Measurements from ENCODE around the gene CLEC19A. TPM values are rescaled to one million over a fixed set of nuclear protein-coding genes. Genes with fewer than 3 reads are reported as not detected.
"Not testable (repeated sequence)": the region's sequence is repeated elsewhere in the genome, so short reads cannot be mapped to it uniquely, and the experiment has no call there.

Gene CLEC19A
- polyA plus RNA-seq, 1 donor = 0.05 TPM

DNA sequence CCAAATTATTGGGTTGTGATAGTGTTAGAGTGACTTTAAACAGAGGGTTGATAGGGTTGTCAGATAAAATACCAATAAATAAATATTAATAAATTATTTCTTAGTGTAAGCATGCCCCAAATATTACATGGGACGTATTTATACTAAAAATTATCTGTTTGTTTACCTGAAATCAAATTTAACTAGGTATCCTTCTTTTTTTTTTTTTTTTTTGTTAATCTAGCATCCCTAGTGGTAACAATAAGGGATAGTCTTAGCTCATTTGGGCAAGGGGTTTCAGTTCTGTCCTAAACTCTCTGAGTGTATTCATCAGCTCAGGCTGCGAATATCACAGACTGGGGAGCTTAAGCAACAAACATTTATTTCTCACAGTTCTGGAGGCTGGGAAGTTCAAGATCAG lies 1.3 kb downstream of the CLEC19A start:
- no peak for DNase-seq

DNA sequence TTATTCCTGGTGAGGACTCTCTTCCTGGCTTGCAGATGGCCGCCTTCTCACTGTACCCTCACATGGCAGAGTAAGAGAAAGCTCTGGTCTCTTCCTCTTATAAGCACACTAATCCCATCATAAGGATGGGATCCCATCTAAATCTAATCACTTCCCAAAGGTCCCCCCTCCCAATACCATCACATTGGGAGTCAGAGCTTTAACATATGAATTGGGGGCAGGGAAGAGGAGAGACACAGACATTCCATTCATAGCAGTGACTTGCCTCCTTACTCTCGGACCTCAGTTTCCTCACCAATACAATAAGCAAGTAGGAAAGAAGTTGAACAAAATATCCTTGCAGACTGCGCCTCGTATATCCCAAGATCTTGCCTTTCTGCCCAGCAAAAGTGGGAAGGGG lies 1.7 kb downstream of the CLEC19A start:
- no peak for DNase-seq

DNA sequence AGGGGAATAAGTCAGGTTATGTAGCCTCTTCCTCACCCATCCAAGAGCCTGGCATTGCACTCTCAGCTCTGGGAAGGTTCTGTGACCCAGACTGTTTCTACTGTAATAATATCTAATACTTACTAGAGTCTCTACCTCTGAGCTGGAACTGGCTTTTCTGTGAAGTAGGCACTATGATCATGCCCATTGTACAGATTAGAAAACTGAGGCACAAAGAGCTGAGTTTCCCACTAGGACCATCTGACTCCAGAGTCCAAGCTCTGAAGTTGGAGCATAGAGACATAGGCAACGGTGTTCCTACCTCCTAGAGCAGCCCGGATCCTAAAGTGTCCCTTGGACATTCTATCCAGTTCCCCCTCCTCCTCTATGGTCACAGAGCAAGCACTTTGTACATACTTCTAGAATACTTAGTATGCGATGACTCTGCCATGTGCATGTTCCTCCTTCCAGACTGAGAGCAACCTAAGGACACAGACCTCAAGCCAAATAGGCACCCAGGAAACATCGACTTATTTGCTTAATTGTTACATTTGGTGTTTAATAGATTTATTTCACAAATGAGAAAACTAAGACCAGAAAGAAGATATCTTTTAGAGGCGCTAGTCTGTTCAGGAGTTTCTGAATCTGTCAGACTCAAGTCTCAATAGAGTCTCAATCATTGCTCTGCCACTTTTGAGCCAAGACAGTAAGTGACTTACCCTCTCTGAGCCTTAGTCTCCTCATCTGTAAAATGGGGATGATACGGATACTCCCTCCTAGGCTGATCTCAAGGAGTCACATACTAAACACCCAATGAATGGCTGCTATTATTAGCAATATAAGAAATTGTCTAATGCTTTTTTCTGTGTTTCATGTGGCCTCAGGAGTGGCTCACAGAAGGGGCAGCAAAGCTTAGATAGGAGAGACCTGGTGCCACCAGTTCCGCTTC lies 3.6 kb downstream of the CLEC19A start:
- no peak for DNase-seq

DNA sequence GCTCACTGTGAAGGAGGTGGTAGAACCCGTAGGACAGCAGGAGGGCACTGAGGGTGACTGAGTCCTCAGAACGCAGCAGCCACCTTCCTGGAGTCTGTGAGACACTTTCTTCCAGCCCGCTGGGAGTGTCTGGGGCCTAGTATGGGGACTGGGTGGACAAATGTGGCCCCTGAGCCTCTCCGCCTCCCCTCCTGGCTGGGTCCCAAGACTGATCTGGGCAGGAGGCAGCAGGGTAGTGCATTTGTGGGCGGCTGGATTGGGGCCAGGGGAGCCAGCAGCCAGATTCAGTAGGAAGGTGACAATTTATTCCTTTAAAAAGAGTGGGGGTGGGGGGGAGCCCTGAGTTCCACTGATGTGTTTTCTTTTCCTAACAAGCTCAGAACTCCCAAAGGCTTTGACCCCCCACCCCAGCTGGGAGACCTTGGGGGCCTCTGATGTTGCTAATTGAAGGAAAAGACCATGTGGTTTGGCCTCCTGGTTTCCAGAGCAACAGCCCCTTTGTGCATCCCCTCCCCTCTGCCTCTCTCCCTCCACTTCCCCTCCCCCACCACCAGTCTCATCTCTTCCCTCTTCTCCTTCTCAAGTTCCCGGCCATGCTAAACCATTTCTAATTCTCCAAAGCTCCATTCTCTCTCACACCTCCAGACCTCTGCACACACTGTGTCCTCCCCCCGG lies 4.4 kb downstream of the CLEC19A start:
- DNase-seq = no peak

DNA sequence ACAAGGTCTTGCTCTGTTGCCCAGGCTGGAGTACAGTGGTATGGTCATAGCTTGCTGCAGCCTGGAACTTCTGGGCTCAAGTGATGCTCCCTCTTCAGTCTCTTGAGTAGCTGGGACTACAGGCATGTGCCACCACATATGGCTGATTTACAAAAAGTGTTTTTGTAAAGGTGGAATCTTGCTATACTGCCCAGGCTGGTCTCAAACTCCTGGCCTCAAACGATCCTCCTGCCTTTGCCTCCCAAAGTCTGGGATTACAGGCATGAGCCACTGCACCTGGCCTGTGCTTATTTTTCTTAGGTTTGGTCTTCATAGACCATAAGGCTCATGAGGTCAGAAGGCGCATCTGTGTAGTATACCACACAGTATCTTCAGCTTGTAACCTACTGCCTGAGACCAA lies 5.3 kb downstream of the CLEC19A start:
- DNase-seq = no peak

DNA sequence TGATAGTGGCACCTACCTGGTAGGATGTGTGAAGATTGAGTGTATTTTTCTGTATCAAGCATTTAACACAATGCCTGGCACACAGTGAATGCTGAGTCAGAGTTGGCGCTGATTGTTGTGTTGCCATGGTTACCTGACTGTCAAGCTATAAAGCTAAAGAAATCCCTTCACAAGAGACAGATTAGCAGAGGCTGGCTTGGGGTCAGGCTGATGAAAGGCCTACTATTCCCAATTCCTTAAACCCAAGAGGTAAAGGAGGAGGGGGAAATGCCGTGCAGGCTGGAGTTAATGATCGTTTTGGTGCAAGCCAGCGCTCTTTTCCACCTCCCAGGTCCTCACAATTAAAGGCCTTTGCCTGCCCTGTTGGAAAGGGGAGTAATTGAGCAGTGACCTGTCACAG lies 5.9 kb downstream of the CLEC19A start:
- no peak for DNase-seq

DNA sequence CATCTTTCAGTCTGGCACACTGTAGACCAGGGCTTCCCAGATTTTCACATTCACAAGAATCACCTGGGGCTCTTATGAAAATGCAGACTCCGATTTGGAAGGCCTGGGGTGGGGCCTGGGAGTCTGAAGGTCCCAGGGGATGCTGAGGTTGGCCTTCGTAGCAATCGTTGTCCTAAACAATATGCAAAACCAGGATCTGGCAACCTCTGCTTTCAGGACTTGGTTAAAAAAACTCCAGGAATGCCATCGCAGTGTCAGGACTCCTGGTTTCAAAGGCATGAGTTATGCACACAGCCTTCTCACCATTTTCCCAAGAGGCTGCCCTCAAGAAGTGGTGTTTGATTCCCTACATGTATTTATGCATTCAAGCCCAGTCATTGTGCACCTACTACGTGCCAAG lies 6.7 kb downstream of the CLEC19A start:
- no peak for DNase-seq

DNA sequence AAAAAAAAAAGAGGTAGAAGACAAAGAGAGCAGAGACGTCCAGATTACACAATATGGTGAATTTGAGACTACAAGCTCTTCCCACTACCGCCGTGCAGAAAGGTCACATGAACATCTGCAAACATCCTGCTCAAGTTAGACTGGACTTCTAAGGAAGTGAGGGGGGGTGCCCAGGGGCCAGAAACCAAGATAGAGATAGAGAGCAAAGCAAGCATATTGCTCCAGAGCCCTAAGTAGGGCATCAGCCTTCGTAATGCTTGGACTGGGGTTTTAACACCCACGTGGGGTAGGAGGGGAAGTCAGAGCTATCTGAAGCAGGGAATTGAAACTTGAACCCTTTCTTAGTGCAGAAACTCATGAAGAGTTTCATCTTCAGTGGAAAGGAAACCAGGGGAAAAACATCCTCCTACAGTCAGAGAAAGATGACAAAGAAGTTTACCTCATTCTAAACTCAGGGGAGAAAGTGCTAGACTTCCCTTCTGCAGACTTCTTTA lies 8.7 kb downstream of the CLEC19A start:
- no peak for DNase-seq

DNA sequence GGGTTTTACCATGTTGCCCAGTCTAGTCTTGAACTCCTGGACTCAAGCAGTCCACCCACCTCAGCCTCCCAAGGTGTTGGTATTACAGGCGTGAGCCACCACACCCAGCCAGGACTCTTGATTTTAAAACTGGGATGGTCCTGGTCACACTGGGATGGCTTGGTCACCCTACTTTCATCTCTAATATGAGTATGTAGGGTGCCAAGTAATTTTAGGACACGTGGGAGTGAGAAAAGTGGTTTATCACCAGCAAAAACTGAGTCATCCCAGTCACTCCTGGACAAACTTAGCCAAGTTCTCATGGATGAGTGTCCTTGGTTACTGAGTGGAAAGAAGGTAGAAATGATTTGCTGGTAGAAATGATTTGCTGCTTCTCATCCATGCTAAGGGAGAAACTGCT lies 9.9 kb downstream of the CLEC19A start:
- DNase-seq = no peak

DNA sequence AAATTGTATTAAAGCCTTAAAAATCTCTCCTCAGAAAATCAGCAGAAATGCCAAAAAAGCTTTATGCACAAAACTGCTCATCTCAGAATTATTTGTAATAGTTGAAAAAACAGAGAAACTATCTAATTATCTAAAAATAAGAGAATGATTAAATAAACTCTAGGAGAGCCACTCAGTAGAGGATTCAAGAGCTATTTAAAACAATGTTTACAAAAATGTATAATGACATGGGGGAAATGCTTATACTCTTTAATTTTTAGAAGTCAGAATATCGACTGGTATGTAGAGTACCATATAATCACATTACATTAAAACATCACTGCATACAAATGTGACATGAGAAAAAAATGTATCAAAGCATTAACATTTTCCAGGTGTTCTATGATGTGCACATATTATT lies 11.9 kb downstream of the CLEC19A start:
- no peak for DNase-seq

DNA sequence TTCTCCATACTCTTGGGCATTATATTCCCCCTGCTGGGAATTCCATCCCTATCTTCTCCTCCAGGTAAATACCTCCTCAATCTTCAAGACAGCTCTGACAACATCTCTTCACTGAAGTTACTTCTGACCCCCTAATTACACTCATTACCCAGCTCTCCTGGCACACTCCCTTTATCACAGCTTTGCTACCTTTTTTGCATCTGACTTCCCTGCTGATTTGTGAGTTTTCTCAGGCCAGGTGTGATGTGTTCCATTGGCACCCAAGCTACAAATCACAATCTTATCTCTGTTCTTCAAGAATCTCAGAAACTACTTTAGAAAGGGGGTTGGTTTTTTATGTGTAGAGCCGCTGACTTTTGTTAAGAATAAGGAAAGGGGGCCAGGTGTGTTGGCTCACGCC lies 14.0 kb downstream of the CLEC19A start:
- DNase-seq = no peak

DNA sequence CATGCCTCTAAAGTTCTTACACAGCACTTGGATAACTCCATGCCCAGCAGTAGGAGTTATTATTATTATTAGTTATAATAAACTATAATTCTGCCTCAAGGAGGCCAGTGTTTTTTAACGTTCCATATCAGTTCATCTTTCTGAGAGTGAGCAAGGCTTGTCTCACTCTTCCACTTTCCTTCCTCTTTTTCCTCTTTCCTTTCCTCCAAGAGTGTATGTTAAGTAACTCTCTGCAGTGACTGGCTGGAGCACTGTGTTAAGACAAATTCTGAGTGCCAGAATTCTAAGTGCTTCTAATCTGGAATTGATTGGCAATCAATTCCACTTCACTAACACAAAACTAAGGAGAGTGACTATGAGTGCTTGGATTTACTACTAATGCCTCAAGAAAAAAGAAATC lies 16.4 kb downstream of the CLEC19A start:
- no peak for DNase-seq

DNA sequence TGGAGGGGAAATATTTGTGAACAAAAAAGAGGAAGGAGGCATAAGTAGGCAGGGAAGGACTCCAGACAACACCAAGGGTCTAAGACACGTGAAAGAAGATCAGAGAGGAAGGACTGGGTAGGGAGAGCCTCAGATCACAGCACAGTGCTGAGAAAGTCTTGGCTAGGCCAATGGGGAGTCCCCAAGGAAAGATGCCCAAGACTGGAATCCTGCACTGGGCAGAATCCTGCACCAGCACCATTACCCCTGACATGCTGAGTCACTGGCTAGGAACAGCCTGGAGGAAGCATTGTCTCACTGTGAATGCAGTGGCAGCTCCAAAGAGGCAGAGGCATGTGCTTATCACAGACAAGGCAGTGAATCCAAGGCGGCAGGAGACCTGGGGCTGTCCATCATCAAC lies 19.2 kb downstream of the CLEC19A start:
- no peak for DNase-seq

DNA sequence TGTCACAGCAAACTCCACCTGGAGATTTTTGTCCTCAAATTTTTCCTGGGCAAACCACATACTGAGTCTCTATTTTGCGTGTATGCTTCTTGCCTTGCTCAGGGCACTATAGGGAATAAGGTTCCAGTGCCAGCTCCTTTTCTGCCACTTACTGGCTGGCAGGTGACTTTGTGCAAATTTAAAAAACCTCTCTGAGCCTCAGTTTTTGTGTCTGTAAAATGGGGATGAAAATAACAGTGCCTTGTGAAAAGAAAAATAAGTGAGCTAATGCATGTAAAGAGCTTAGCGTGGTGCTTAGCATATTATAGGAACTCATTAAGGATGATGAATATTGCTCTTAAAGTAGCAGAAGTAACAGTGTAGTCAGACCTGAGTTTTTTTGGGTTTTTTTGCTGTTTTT lies 19.9 kb downstream of the CLEC19A start:
- no peak for DNase-seq

DNA sequence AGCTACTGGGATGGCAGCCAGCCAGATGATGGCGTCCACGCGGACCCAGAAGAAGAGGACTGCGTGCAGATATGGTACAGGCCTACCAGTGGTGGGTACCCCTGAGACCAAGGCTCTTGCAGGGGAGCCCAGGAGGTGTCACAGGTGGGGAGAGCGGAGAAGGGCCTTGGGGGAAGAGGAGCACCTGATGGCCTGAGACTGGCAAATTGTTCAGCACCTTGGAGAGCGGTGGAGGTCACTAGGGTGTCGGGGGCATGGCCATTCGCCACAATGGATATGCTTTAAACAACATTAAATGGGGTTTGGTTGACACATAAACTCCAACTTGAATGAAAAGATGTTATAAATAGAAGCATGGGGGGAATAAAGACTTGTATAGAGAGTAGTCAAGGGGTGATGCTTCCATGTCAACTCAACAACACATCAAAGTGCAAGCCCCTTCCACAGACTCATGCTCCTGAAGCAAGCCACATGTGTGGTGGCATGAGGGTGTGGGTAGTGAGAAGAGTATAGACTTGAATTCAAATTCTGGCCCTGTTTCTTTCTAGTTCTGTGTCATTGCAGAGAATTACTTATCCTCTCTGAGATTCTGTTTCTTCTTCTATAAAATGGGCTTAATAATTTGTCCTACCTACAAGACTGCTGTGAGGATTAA lies 22.2 kb downstream of the CLEC19A start:
- DNase-seq = no peak

DNA sequence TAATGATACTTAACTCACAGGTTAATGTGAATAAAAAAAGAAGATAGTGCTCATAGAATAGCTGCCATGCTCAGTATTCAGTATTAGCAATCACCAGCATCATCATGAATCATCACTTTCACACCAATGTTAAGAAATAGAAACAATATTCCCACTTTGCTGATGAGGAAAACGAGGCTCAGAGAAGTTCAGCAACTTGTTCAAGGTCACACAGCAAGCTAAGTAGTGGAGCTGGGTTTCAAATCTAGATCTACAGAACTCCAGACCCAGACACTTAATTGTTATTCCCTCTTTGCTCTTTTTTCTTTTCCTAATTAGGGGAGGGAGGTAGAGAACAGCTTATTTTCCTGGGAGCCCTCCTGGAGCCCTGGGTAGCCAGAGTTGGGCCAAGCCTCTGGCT lies 22.9 kb downstream of the CLEC19A start:
- no peak for DNase-seq

DNA sequence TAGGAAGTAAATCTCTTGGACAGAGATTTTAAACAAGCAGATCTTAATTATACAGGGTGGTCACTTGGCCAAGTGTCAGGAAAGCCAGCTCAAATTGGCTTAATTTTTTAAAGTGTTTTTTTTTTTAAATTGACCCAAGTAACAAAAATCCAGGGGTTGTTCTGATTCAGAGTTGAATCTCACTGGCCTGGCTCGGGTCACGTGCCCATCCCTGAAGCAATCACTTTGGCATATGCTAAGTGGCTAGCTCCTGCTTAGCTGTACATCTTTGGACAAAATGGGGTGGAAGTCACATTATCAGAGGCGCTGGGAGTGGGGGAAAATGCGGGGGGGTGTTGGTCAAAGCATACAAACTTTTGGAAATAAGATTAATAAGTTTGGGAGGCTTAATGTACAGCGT lies 23.6 kb downstream of the CLEC19A start:
- DNase-seq = no peak

DNA sequence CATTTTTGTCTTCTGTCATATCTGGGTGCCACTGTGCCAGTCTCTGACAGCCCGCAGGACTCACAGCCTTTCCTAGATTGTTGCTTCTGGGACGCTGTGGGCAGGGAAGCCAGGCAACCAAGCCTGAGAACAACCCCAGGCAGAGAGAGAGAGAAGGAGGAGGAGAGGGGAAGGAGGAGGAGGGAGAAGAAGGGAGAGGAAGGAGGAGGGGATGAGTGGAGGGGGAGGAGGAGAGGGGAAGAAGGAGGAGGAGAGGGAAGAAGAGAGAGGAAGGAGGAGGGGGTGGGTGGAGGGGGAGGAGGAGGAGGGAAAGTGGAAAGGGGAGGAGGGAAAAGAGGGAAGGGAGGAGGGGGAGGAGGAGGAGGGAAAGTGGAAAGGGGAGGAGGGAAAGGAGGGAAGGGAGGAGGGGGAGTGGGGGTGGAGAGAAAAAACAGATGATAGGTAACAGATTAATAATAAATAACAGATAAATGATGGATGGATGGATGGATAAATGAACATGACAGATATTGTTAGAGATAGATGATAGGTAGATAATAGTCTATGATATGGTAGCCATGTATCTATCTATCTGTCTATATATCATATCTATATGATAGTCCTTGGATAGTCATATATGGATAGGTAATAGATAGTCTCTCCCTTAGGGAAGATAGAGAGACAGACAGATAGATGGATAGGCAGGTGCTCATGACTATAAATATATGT lies 29.3 kb downstream of the CLEC19A start:
- no peak for DNase-seq

DNA sequence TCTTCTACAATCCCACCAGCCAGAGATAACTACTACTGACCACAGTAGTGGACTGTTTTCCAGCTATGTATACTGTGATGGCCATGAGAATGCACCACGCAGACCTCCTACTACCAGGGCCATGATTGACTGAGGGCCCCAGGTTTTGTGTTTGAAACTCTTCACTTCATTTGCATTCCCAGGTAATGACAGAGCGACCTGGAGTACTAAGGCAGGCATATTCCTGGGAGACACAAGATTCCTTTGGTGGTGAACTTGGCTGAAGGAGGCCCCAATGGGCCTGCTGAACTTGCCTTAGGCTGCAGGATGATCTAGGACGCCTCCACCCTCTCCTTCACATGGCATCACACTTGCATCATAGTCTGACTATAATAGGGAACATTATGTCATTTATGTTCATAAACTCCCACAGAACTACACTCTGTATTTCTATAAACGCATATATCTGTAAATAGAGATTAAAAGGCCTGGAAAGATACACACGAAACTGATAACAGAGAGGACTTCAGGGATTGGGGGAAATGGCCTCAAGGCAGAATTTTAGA lies 30.4 kb downstream of the CLEC19A start:
- no peak for DNase-seq

DNA sequence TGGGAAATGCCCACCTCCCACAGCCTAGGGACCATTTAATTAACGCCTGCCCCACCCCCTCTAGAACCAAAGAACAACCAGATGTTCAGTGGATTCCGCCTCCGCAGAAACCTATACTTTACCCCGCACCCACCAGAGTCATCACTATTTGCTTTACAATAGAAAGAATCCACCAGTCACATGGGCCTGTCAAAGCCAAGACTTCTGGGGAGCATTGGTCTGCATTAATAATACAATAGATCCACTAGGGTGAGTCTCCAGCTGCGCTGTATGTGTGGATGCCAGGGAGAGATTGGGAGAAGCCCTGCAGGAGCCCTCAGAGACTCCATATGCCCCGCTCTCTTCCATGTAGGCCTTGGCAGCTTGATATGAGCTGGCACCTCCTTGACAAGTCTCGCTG lies 31.3 kb downstream of the CLEC19A start:
- no peak for DNase-seq

DNA sequence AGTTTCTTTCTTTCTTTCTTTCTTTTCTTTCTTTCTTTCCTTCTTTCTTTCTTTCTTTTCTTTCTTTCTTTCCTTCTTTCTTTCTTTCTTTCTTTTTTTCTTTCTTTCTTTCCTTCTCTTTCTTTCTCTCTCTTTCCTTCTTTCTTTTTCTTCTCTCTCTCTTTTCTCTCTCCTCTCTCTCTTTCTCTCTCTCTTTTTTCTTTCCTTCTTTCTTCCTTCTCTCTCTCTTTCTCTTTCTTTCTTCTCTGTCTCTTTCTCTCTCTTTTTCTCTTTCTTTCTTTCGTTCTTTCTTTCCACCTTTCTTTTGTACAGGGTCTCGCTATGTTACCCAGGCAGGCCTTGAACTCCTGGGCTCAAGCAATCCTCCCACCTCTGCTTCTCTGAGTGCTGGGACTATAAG lies 35.7 kb downstream of the CLEC19A start:
- DNase-seq = not testable (repeated sequence)

DNA sequence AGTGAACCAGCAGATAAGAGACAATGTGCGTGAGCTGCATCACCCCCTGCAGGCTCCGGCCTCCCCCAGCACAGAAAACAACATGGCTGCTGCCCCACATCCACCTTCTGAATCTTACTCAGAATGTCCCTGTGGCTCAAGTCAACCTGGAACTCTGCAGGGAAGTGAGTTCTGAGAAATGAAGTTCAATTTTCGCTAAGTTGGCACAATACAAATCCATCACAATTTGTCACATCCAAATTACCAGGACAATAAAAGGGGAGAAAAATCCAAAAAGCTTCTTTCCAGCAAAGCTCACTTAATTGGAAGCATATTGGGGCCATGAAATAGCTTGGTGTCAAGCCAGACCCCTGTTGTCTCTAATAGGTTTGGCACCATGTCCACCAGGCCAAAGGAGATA lies 38.1 kb downstream of the CLEC19A start:
- DNase-seq = no peak

Data from left kidney (tissue), 2 donors.